Hypothalamus (tissue), 51 donors: ENCODE measurements around the gene ATF7IP.

Source experiments
- DNase-seq, 51 donors: peaks; one replicate each; lab custom pipeline; 2025; lab: John Stamatoyannopoulos, UW

ATF7IP gene

GRCh38 chr12:14545144-14546124, 180.0 kb downstream of the ATF7IP start:
- DNase-seq, result no peak

- no peak for DNase-seq
These were observed 182.1 kb downstream of the ATF7IP start for GRCh38 chr12:14547571-14547970.

- DNase-seq, result no peak
These were observed 183.1 kb downstream of the ATF7IP start for GRCh38 chr12:14548609-14549008.
